SK-N-SH (cell line): ENCODE measurements around the gene IFI27L1. TPM values are rescaled to one million over a fixed set of nuclear protein-coding genes. Genes with fewer than 3 reads are reported as not detected.

Experiments used
- CTCF ChIA-PET: fragments of 300-600, 350-600 bp; formaldehyde crosslinking; extraction: SDS; loops from one replicate; lab custom pipeline; 2021; lab: Yijun Ruan, JAX
- POLR2A ChIA-PET: fragments of 350-600 bp; sonication (Branson Sonifier 250); formaldehyde crosslinking; extraction: SDS; loops from one replicate; lab custom pipeline; 2020; ENCODE audit warnings: antibody characterized with exemption, inconsistent platforms; lab: Yijun Ruan, JAX
- DNase-seq: peaks from one replicate; pipeline ENCODE4 v3.0.0; 2012
- H2AFZ ChIP-seq: fragments of 200-600 bp; sonication (generic); 2 replicates; pipeline ENCODE4 v1.8.1; 2016; ENCODE audit warnings: antibody characterized with exemption, mild to moderate bottlenecking, low read depth
- H3F3A ChIP-seq: fragments of 200-600 bp; sonication (generic); replicated peaks from 2 replicates; pipeline ENCODE3; 2016; ENCODE audit warnings: antibody characterized with exemption, mild to moderate bottlenecking; ENCODE audit not compliant: insufficient read depth
- H3K27ac ChIP-seq, 2 experiments: fragments of 200-500 bp in 1 of 2; fragments of 200-600 bp in 1 of 2; sonication (Bioruptor generic) in 1 of 2; sonication (generic), shearing (Covaris generic) in 1 of 2; 2 replicates each; pipeline versions ENCODE4 v1.5.1 to v1.6.1; 2014 to 2016; ENCODE audit warnings: low read depth in 2 of 2, inconsistent platforms in 1 of 2, low read length in 1 of 2, mild to moderate bottlenecking in 1 of 2, mixed read lengths in 1 of 2
- H3K27me3 ChIP-seq: fragments of 200-600 bp; sonication (generic), shearing (Covaris generic); 2 replicates; pipeline ENCODE4 v1.6.1; 2016; ENCODE audit warnings: mixed run types; ENCODE audit not compliant: insufficient read depth
- H3K36me3 ChIP-seq, 2 experiments: fragments of 200-500 bp in 1 of 2; fragments of 200-600 bp in 1 of 2; sonication (Bioruptor generic) in 1 of 2; sonication (generic) in 1 of 2; replicated peaks in 1 of 2; 2 replicates each; pipeline versions ENCODE3 to v1.5.1; 2014 to 2016; ENCODE audit warnings: low read length in 1 of 2, mild to moderate bottlenecking in 1 of 2; ENCODE audit not compliant: insufficient read depth in 2 of 2, control insufficient read depth in 1 of 2
- H3K4me1 ChIP-seq, 2 experiments: fragments of 200-500 bp in 1 of 2; fragments of 200-600 bp in 1 of 2; sonication (Bioruptor generic) in 1 of 2; sonication (generic), shearing (Covaris generic) in 1 of 2; 2 replicates each; pipeline versions ENCODE4 v1.5.1 to v1.6.1; 2014 to 2016; ENCODE audit warnings: low read depth in 1 of 2, low read length in 1 of 2, mixed run types in 1 of 2; ENCODE audit not compliant: insufficient read depth in 2 of 2, control insufficient read depth in 1 of 2
- H3K4me2 ChIP-seq: fragments of 200-600 bp; sonication (generic), shearing (Covaris generic); 2 replicates; pipeline ENCODE4 v1.6.1; 2017; ENCODE audit warnings: mixed run types
- H3K4me3 ChIP-seq, 2 experiments: fragments of 200-500 bp in 1 of 2; fragments of 200-600 bp in 1 of 2; sonication (Bioruptor generic) in 1 of 2; sonication (generic), shearing (Covaris generic) in 1 of 2; 2 replicates each; pipeline versions ENCODE4 v1.5.1 to v1.8.1; 2014 to 2016; ENCODE audit warnings: low read depth in 2 of 2, inconsistent platforms in 1 of 2, low read length in 1 of 2, mild to moderate bottlenecking in 1 of 2, mixed read lengths in 1 of 2, moderate library complexity in 1 of 2
- H3K79me2 ChIP-seq: fragments of 200-600 bp; sonication (generic); 2 replicates; pipeline ENCODE4 v1.8.1; 2017; ENCODE audit warnings: mild to moderate bottlenecking; ENCODE audit not compliant: insufficient read depth
- H3K9ac ChIP-seq: fragments of 200-600 bp; sonication (generic); 2 replicates; pipeline ENCODE4 v1.6.1; 2017; ENCODE audit warnings: mixed run types
- H3K9me2 ChIP-seq: fragments of 200-600 bp; sonication (generic); 2 replicates; pipeline ENCODE4 v1.6.1; 2017; ENCODE audit warnings: mixed run types
- H3K9me3 ChIP-seq: fragments of 200-600 bp; sonication (generic); 2 replicates; pipeline ENCODE4 v1.6.1; 2017; ENCODE audit warnings: mixed run types, mild to moderate bottlenecking, moderate library complexity
- H4K20me1 ChIP-seq: fragments of 200-600 bp; sonication (generic); 2 replicates; pipeline ENCODE4 v1.6.1; 2017; ENCODE audit warnings: mild to moderate bottlenecking, mixed run types; ENCODE audit not compliant: insufficient read depth
- CHD2 ChIP-seq: fragments of 150-350 bp; IDR thresholded peaks from 2 replicates; pipeline ENCODE4 v1.6.1; 2018; ENCODE audit warnings: low read length; ENCODE audit not compliant: partially characterized antibody
- ELF1 ChIP-seq: IDR thresholded peaks from 2 replicates; pipeline ENCODE4 v1.4.0; 2012
- EP300 ChIP-seq, 2 experiments: IDR thresholded peaks; 2 replicates each; pipeline versions ENCODE4 v1.4.0 to v1.6.1; 2012; ENCODE audit warnings: borderline replicate concordance in 1 of 2, low read depth in 1 of 2, low read length in 1 of 2
- FOXM1 ChIP-seq: IDR thresholded peaks from 2 replicates; pipeline ENCODE4 v1.4.0; 2012; ENCODE audit warnings: low read depth, mild to moderate bottlenecking
- GABPA ChIP-seq: IDR thresholded peaks from 2 replicates; pipeline ENCODE4 v1.4.0; 2012; ENCODE audit warnings: low read depth, mild to moderate bottlenecking
- JUND ChIP-seq: IDR thresholded peaks from 2 replicates; pipeline ENCODE4 v1.4.0; 2012
- MAX ChIP-seq: IDR thresholded peaks from 2 replicates; pipeline ENCODE4 v1.4.0; 2012; ENCODE audit warnings: low read depth
- MEF2A ChIP-seq: IDR thresholded peaks from 2 replicates; pipeline ENCODE4 v1.4.0; 2012; ENCODE audit warnings: low read depth, borderline replicate concordance
- MXI1 ChIP-seq: IDR thresholded peaks from 2 replicates; pipeline ENCODE4 v1.6.1; 2012; ENCODE audit warnings: mild to moderate bottlenecking, low read depth, low read length, improper control_type of control experiment
- NFIC ChIP-seq: IDR thresholded peaks from 2 replicates; pipeline ENCODE4 v1.4.0; 2012; ENCODE audit warnings: borderline replicate concordance
- POLR2AphosphoS5 ChIP-seq: IDR thresholded peaks from 2 replicates; pipeline ENCODE4 v1.6.1; 2012; ENCODE audit warnings: low read depth, low read length
- RCOR1 ChIP-seq: fragments of 150-350 bp; IDR thresholded peaks from 2 replicates; pipeline ENCODE4 v1.6.1; 2017; ENCODE audit warnings: antibody characterized with exemption, low read length
- RFX5 ChIP-seq: IDR thresholded peaks from 2 replicates; pipeline ENCODE4 v1.6.1; 2012; ENCODE audit warnings: mild to moderate bottlenecking, improper control_type of control experiment, low read length
- RXRA ChIP-seq: IDR thresholded peaks from 2 replicates; pipeline ENCODE4 v1.4.0; 2012; ENCODE audit warnings: low read depth, mild to moderate bottlenecking, borderline replicate concordance
- SIN3A ChIP-seq: IDR thresholded peaks from 2 replicates; pipeline ENCODE4 v1.6.1; 2012; ENCODE audit warnings: low read depth, mild to moderate bottlenecking, low read length, moderate library complexity, borderline replicate concordance
- SMC3 ChIP-seq: IDR thresholded peaks from 2 replicates; pipeline ENCODE4 v1.6.1; 2012; ENCODE audit warnings: low read depth, low read length, improper control_type of control experiment
- USF1 ChIP-seq: IDR thresholded peaks from 2 replicates; pipeline ENCODE4 v1.4.0; 2012; ENCODE audit warnings: low read depth, borderline replicate concordance
- WGBS: methylation state at CpG from one replicate; pipeline ENCODE4 v1.1.6; 2017; ENCODE audit warnings: low lambda C conversion rate; 5-methylcytosine and 5-hydroxymethylcytosine counted together
- polyA plus RNA-seq, 3 experiments: library from polyadenylated mRNA; depleted of rRNA; stranded (reverse); fragments of >200 nt; gene quantifications; 2 replicates each; pipeline ENCODE4 v1.2.3, GENCODE V29; 2012
- TF ChIP-seq, protein P1 (sequence below): fragments of 150-350 bp; IDR thresholded peaks from 2 replicates; pipeline ENCODE4 v1.6.1; 2017; ENCODE audit warnings: antibody characterized with exemption, low read length, low read depth, borderline replicate concordance
- TF ChIP-seq, protein P2 (sequence below): fragments of 150-350 bp; IDR thresholded peaks from 2 replicates; pipeline ENCODE4 v1.6.1; 2016; ENCODE audit warnings: mild to moderate bottlenecking, low read depth, low read length

Gene IFI27L1
- polyA plus RNA-seq, 1 of the 3 experiments (the other 2 are of a cell fraction) = 35.3 TPM

- no peaks in the 10 kb centered on the region for H3K9me2 ChIP-seq
- no peak for DNase-seq
- H4K20me1 ChIP-seq = no peaks in the 10 kb centered on the region
- H3K4me2 ChIP-seq = no peak overlapping the region
- no peak overlapping the region for H2AFZ ChIP-seq
- H3K9ac ChIP-seq = no peak overlapping the region
- ChIA-PET CTCF (interaction anchor here (0.6 to 8.3 kb wide), 12 partner anchors 8 to 147 kb away, joined by 3 to 100 read pairs (median 13); partner anchors contain the start of gene IFI27L2), POLR2A (interaction anchor here (0.6 kb wide), 1 partner anchor 117 kb away, joined by 4 read pairs; no protein-coding TSS in a partner anchor)
- H3K36me3 ChIP-seq = peaks cover 27 to 91% of the 10 kb centered on the region in 2 experiments
- H3F3A ChIP-seq = no peaks in the 10 kb centered on the region
- peaks cover 0 to 18% of the 10 kb centered on the region in 2 experiments; a peak in 2 of 4 replicates for H3K4me1 ChIP-seq
- H3K27ac ChIP-seq = no peak overlapping the region
- no peaks in the 10 kb centered on the region for H3K79me2 ChIP-seq
- no peaks in the 10 kb centered on the region for H3K9me3 ChIP-seq
- H3K27me3 ChIP-seq = no peaks in the 10 kb centered on the region
- TF ChIP-seq EP300 (IDR thresholded peaks at IDR 0.05; ENCODE audit: borderline replicate concordance in 1 of 2, low read depth in 1 of 2, low read length in 1 of 2) = no peak
- TF ChIP-seq FOXM1 = no peak
- no peak for TF ChIP-seq RXRA
- TF ChIP-seq, protein P1, sequence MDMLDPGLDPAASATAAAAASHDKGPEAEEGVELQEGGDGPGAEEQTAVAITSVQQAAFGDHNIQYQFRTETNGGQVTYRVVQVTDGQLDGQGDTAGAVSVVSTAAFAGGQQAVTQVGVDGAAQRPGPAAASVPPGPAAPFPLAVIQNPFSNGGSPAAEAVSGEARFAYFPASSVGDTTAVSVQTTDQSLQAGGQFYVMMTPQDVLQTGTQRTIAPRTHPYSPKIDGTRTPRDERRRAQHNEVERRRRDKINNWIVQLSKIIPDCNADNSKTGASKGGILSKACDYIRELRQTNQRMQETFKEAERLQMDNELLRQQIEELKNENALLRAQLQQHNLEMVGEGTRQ = no peak
- TF ChIP-seq RCOR1 = no peak
- TF ChIP-seq MXI1 = no peak
- no peak for TF ChIP-seq ELF1
- TF ChIP-seq POLR2AphosphoS5 = no peak
- TF ChIP-seq GABPA = no peak
- no peak for TF ChIP-seq SMC3
- no peak for TF ChIP-seq NFIC
- no peak for TF ChIP-seq MAX
- TF ChIP-seq USF1 = no peak
- no peak for TF ChIP-seq CHD2
- no peak for TF ChIP-seq MEF2A
- TF ChIP-seq, protein P2, sequence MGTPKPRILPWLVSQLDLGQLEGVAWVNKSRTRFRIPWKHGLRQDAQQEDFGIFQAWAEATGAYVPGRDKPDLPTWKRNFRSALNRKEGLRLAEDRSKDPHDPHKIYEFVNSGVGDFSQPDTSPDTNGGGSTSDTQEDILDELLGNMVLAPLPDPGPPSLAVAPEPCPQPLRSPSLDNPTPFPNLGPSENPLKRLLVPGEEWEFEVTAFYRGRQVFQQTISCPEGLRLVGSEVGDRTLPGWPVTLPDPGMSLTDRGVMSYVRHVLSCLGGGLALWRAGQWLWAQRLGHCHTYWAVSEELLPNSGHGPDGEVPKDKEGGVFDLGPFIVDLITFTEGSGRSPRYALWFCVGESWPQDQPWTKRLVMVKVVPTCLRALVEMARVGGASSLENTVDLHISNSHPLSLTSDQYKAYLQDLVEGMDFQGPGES = no peak
- no peak for TF ChIP-seq JUND
- TF ChIP-seq RFX5 = no peak
- no peak for TF ChIP-seq SIN3A
- WGBS = 89% methylated on average over 5 of the region's 6 CpGs
- H3K4me3 ChIP-seq = no peak overlapping the region
Measured at GRCh38 chr14:94050231-94050880, 30.8 kb upstream of the IFI27L1 start.
